ENCODE data around the gene IRX2.

GRCh38 chr5:2697041-2697440 is 54.4 kb downstream of the IRX2 start:
- no peak for TF ChIP-seq CTCF (IDR thresholded peaks at IDR 0.05; ENCODE audit: low read depth, low read length)
- no peak for TF ChIP-seq EZH2phosphoT487 (IDR thresholded peaks at IDR 0.05; ENCODE audit: low read depth)

All from OCI-LY3 (cell line).